Endometrial microvascular endothelial cells (primary cell): ENCODE measurements around the gene LOXL1. TPM values are rescaled to one million over a fixed set of nuclear protein-coding genes. Genes with fewer than 3 reads are reported as not detected.

Source experiments
- in situ Hi-C: cut with HindIII; loops from 2 replicates; pipeline ENCODE4 v1.10.0; 2017; ENCODE audit warnings: low sequenced_read_pairs, low pct_unique_long_range_greater_than_20kb; ENCODE audit errors: inconsistent ontology term
- total RNA-seq: library from RNA; depleted of rRNA; stranded (reverse); fragments of >200 nt; gene quantifications from one replicate; pipeline ENCODE4 v1.2.3, GENCODE V29; 2015; ENCODE audit errors: inconsistent ontology term

The LOXL1 gene
- 0.46 TPM for total RNA-seq

GRCh38 chr15:73926219-73927002, at the start of gene LOXL1:
TSS of gene LOXL1 (plus strand) at chr15:73926462. CDS start at chr15:73926784, 322 bp downstream.
- in situ Hi-C loops, result no loop called here

DNA sequence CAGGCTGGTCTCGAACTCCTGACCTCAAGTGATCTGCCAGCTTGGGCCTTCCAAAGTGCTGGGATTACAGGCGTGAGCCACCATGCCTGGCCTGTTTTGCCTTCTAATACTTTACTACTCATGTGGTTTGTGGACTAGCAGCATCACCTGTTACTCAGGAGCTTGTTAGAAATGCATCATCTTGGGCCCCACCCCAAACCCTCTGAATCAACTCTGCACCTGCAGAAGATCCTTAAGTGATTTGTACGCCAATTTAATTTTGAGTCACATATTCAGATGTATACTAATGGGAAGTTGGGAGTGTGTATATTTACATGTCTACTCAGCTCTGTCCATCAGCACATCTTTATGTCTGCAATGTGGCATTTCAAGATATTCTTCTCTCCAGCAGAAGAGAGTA, 46.8 kb upstream of the LOXL1 start:
- in situ Hi-C loops, result no loop called here

GRCh38 chr15:73881579-73882320, 44.5 kb upstream of the LOXL1 start:
- in situ Hi-C loops, result no loop called here

DNA sequence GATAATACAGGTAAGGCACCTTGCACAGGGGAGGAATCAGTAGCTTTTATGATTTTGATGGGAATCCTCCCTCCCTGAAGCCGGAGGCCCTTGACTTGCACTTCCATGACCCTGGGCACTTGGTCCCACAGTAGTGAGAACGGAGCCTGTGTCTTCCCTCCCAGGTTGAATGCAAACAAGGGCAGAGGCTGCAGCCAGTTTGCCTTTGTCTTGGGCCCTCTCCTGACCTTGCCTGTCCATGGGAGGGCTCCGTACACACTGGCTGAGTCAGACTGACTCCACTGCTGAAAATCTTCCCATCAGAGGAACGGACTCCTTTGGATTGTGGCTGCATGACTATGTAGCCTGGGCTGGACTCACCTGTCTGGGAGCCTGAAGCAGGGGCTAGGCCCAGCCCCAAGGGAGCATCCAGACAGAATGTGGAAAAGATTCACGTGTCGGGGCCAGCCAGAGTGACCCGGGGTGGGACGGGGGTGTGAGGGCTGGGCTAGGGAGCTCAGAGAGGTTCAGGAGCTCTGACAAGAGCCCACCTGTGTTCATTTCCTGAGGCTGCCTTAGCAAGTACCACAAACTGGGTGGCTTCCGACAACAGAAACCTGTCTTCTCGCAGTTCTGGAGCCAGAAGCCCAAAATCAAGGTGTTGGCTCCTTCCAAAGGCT, 43.4 kb upstream of the LOXL1 start:
- in situ Hi-C loops, result no loop called here

DNA sequence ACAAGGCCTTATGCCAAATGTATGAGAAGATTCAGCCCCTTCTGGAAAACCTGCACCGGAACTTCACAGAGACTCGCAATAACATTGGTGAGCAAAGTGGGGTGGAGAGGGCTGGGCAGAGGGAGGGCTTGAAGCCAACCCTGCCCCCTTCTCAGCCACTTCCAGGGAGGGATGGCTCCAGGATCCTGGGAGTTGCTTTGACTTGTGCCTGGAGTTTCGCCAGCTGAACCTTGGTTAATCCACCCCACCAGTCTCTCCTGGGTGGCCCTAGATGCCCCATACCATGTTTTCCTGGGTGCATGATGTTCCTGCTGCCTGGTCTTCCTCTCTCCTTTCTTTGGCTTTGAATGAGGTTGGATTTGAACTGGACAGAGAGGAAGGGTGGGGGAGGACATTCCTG, 42.1 kb upstream of the LOXL1 start:
- in situ Hi-C loops, result no loop called here

DNA sequence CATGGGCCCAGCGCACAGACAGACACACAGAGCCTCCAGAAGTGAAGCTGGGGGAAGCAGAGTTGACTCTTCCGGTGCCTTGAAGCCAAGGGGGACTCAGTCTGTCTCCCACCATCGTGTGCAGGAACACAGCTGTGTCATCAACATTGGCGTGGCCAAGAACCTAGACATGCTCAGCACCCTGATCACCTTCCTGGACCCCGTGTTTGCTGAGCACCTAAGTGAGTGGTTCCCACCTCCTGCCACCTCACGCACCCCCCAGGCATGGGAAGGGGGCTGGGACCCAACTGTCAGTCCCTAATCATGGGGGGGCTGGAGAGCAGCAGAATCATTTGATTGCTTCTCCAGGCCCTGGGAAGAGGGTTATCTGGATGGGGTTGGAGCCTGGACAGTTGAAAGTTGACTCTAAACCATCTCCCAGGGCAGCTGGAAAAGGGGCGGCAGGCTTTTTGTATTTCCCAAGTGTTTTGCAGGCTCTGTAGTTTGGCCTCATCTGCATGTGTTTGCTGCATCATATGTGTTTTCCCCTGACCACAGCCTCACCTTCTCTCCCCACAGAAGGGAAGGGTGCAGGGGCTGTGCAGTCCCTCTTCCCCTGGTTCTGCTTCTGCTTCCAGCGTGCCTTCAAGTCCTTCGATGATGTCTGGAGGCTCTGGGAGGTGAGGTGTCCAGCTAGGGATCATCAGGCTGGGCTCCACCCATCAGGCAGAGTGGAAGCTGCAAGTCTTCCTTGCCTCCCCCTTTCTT, 40.1 kb upstream of the LOXL1 start:
- in situ Hi-C loops, result no loop called here

DNA sequence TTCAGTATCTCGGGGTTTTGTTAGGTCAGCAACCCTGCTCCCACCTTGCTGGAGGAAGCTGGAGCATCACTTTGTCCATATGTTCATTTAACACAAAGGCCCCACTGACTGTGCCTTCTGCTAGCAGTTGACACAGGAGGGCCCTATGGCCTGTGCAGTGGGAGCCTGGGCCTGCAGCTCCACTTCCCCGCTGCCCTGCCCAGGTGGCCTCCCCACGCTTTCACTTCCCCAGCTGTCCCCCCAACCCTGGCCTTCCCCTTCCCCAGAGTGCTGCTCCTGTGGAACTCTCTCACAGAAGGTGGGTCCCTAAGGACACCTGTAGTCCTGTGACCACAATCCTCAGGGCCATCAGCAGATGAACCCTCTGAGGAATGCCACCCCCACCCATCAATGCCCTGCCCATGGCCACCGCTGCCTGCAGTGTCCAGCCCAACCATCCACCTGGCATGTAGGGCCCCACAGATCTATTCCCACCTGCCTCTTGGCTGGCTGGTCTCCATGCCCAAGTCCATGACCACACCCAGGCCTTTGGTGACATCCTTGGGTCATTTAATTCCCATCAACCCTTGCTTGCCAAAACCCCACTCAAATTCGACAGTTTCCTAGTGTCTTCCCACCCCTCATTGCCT, 39.4 kb upstream of the LOXL1 start:
- in situ Hi-C loops, result no loop called here

DNA sequence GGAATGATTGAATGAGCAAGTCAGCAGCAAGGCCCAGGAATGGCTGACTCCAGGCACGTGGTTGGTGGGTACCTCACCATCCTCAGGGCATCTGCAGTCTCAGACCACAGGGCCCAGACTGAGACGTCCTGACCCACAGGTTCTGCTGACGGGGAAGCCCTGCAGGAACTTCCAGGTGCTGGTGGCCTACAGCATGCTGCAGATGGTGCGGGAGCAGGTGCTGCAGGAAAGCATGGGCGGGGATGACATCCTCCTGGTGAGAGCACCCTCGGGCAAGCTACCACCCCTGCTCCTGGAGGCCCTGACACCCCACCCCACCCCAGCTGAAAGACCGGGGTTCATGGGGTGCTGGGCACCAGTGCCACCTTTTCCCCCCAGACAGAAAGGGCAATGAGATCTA, 38.8 kb upstream of the LOXL1 start:
- in situ Hi-C loops, result no loop called here

DNA sequence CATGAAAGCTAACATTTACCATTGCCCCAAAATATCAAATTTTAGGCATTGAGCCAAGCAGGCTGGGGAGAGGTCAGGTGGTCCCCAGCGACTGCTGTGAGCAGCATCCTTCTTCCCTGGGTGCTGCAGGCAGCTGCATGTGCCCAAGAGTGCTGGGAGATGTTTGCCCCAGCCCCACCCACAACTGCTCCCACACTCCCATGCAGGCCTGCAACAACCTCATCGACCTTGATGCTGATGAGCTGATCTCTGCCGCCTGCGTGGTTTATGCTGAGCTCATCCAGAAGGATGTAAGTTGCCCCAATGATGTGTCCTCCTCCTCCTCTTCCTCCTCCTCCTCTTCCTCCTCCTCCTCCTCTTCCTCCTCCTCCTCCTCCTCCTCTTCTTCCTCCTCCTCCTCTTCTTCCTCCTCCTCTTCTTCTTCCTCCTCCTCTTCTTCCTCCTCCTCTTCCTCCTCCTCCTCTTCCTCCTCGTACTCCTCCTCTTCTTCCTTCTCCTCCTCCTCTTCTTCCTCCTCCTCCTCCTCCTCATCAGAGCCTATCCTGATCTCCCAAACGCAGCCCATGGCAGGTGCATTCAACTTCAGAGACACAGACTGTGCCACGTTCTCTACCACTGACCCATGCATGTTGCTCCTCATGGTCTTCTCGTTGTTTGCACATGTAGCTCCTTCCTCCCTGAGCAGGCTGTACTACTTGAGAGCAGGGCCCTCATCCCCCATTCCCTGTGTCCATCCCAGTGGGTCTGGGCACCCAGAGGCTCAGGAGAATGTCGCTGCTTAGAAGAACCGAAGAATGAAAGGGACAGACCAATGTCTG, 37.8 kb upstream of the LOXL1 start:
- in situ Hi-C loops, result no loop called here

DNA sequence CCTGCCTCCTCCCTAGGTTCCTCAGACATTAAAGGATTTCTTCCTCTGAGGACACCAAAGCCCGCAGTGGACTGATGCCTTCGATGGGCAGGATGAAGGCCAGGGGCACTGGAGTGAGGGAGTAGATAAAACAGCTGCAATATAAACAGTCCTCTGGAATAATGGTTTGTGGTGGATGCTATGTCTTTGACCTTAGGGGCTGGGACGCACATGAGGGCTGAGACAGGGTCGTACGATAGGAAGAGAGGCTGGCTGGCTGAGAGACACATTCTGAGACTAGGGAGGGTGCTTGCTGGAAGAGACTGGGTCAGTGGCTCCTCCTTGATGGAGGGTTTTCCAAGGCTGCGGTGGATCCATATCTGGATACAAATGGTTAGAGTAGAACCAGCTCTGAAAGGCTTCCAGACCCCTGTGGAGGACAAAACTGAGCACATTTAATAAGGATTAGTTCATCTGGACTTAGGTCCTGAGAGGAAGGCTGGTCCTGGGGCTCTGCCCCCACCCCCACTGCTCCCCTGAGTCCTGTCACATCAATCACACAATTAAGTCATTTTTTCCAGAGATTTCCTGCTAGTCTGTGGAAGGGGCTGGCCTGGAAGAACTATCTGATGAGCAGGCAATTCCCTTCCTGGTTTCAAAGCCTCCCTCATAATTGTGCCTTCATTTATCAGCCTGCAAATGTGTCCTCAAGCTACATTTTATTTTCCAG, 37.1 kb upstream of the LOXL1 start:
- in situ Hi-C loops, result no loop called here

DNA sequence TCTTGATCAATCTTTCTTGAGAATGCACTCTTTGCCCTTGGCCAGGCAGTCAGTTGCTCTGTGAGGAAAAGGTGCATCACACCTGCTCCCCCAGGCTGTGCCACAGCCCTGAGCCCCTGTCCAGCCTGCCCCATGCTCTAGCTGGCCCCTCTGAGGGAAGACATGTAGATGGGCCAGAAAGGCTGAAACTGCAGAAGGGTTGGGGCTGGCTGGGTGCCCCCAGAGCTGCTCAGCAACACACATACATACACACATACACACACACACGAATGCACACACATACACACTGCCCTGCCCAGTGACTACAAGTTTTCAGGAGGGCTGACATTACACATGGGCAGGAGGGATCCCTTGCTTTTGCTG, 36.5 kb upstream of the LOXL1 start:
- in situ Hi-C loops, result no loop called here

- in situ Hi-C loops, result no loop called here
These were observed 34.6 kb upstream of the LOXL1 start for GRCh38 chr15:73891328-73892315.

- in situ Hi-C loops, result no loop called here
These were observed 33.6 kb upstream of the LOXL1 start for GRCh38 chr15:73892446-73893226.

GRCh38 chr15:73894133-73894814, 32.0 kb upstream of the LOXL1 start:
- in situ Hi-C loops, result no loop called here
